ENCODE results near the gene ADAM11. TPM values are rescaled to one million over a fixed set of nuclear protein-coding genes. Genes with fewer than 3 reads are reported as not detected.

ADAM11 gene
- total RNA-seq, 4 donors from 2014 or later: 1.2 to 5.5 (median 2.1) TPM

- Histone ChIP-seq H3K9me3 (no peaks in the 10 kb centered on the region), H3K27me3 (no peaks in the 10 kb centered on the region), H3K4me3 (peak overlapping the region; percentile 20 to 48), H3K36me3 (no peaks in the 10 kb centered on the region), H3K27ac (no peak overlapping the region), H3K4me1 (peaks cover 0 to 9% of the 10 kb centered on the region in 2 donors)
- TF ChIP-seq, protein P1, sequence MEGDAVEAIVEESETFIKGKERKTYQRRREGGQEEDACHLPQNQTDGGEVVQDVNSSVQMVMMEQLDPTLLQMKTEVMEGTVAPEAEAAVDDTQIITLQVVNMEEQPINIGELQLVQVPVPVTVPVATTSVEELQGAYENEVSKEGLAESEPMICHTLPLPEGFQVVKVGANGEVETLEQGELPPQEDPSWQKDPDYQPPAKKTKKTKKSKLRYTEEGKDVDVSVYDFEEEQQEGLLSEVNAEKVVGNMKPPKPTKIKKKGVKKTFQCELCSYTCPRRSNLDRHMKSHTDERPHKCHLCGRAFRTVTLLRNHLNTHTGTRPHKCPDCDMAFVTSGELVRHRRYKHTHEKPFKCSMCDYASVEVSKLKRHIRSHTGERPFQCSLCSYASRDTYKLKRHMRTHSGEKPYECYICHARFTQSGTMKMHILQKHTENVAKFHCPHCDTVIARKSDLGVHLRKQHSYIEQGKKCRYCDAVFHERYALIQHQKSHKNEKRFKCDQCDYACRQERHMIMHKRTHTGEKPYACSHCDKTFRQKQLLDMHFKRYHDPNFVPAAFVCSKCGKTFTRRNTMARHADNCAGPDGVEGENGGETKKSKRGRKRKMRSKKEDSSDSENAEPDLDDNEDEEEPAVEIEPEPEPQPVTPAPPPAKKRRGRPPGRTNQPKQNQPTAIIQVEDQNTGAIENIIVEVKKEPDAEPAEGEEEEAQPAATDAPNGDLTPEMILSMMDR (IDR thresholded peaks at IDR 0.05): no peak
- no peak for TF ChIP-seq POLR2A (IDR thresholded peaks at IDR 0.05)
- no peak for DNase-seq
- intact Hi-C loops (cut with DNase I; ENCODE audit: low total_unique reads): no loop called here
These were observed 513 bp downstream of the ADAM11 start for GRCh38 chr17:44759086-44759915.

- H3K4me3 ChIP-seq: no peak overlapping the region
- no peak for DNase-seq
- intact Hi-C loops (cut with DNase I; ENCODE audit: low total_unique reads): no loop called here
- H3K36me3 ChIP-seq: no peaks in the 10 kb centered on the region
- peaks cover 0 to 9% of the 10 kb centered on the region in 2 donors for H3K4me1 ChIP-seq
- H3K27me3 ChIP-seq: no peaks in the 10 kb centered on the region
- H3K27ac ChIP-seq: no peak overlapping the region
- H3K9me3 ChIP-seq: no peaks in the 10 kb centered on the region
- TF ChIP-seq, protein P1 (IDR thresholded peaks at IDR 0.05): no peak
- TF ChIP-seq POLR2A (IDR thresholded peaks at IDR 0.05): no peak
These were observed 1.1 kb downstream of the ADAM11 start for GRCh38 chr17:44759916-44760243.

DNA sequence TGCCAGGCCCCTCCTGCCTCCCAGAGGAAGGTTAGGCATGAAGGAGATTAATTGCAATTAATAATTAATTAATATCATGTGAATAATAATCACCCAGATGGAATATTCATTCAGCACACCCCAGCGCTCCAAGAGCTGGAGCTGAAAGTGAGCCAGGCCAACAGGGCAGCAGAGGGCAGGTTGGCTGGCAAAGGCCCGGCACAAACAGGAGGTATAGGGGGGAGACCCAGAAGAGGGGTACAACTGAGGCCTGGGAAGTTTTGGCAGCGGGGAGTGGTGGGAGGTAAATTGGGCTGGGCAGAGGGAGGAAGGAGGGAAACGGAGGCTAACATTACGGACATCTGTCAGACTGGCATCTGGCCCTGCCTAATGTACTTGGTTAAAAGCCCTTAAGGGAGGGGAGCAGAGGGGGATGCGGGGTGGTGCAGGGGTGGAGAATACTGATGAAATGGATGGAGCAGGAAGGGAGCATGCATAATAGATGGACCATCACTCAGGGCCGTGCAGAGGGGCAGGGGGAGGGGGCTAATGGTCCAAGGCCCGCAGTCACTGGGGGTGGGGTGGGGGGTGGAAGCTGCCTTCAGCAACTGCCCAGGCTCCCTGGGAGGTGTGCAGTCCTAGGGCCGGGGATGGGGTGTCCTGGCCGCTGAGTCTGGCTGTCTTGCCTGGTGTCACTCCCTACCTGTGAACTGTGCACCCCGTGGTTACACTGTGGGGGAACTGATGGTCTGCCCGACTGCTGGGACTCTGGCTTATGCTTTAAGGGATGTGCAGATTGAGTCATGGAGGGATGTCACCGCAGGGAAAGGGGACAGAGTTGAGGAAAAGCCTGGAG lies 1.9 kb downstream of the ADAM11 start:
- DNase-seq: no peak
- no peaks in the 10 kb centered on the region for H3K9me3 ChIP-seq
- H3K27ac ChIP-seq: no peak overlapping the region
- H3K36me3 ChIP-seq: no peaks in the 10 kb centered on the region
- TF ChIP-seq, protein P1 (IDR thresholded peaks at IDR 0.05): no peak
- TF ChIP-seq POLR2A (IDR thresholded peaks at IDR 0.05): no peak
- no peaks in the 10 kb centered on the region for H3K27me3 ChIP-seq
- peaks cover 0 to 9% of the 10 kb centered on the region in 2 donors for H3K4me1 ChIP-seq
- intact Hi-C loops (cut with DNase I; ENCODE audit: low total_unique reads): no loop called here
- no peak overlapping the region for H3K4me3 ChIP-seq

DNA sequence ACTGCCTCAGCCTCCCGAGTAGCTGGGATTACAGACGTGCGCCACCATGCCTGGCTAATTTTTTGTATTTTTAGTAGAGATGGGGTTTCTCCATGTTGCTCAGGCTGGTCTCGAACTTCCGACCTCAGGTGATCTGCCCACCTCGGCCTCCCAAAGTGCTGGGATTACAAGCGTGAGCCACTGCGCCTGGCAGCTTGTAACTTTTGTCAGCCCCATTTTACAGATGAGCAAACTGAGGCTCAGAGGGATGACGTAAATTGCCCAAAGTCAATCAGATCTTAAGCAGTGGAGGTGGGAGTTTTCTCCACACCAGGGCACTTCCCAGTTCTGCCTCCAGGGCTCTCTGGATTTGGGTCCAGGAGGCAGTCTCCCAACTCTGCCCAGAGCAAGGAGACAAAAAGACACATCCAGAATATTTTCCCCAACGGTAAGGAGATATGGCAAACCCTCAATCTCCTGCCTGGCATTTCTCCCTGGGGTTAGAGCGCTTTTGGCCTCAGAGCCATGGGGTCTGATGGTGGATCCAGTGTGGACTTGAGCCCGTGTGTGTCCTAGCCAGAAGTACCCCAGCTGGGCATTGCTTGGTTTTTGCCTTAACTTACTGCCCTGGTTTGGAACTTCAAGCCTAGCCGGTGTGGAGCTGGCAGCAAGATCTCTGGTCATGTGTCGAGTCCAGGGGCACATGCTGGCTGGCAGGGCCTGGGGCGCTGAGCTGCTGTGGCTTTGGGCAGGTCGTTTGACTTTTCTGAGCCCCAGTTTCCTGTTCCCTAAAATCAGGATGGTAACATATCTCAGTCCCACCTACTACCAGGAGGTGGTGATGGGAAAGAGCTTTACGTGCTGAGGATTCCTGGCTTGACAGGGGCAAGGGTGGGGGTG lies 3.4 kb downstream of the ADAM11 start:
- intact Hi-C loops (cut with DNase I; ENCODE audit: low total_unique reads): no loop called here
- no peaks in the 10 kb centered on the region for H3K9me3 ChIP-seq
- no peaks in the 10 kb centered on the region for H3K27me3 ChIP-seq
- no peak overlapping the region for H3K4me3 ChIP-seq
- H3K27ac ChIP-seq: no peak overlapping the region
- no peak for DNase-seq
- H3K36me3 ChIP-seq: no peaks in the 10 kb centered on the region
- TF ChIP-seq, protein P1 (IDR thresholded peaks at IDR 0.05): no peak
- no peak for TF ChIP-seq POLR2A (IDR thresholded peaks at IDR 0.05)
- H3K4me1 ChIP-seq: peaks cover 0 to 9% of the 10 kb centered on the region in 2 donors
